TTC549 (cell line): ENCODE data around the gene LIAS.
"Not testable (repeated sequence)": the region's sequence is repeated elsewhere in the genome, so short reads cannot be mapped to it uniquely, and the experiment has no call there.

Experiments used
- FAIRE-seq: peaks from 2 replicates; lab custom pipeline; 2012; peaks lifted over from hg19 to GRCh38; lab: Jason Lieb, UNC

LIAS gene

GRCh38 chr4:39452860-39453587, 5.8 kb upstream of the LIAS start:
- FAIRE-seq, result no peak

- FAIRE-seq, result no peak
Observed at GRCh38 chr4:39453738-39454137, 5.1 kb upstream of the LIAS start.

GRCh38 chr4:39455486-39455885, 3.4 kb upstream of the LIAS start:
- no peak for FAIRE-seq

GRCh38 chr4:39456946-39457763, 1.7 kb upstream of the LIAS start:
- FAIRE-seq, result no peak

- FAIRE-seq, result not testable (repeated sequence)
Observed at GRCh38 chr4:39458161-39458504, 723 bp upstream of the LIAS start.

GRCh38 chr4:39464886-39465501, 6.1 kb downstream of the LIAS start:
- peak; percentile 86 for FAIRE-seq

- FAIRE-seq, result no peak
Observed at GRCh38 chr4:39466747-39467146, 7.9 kb downstream of the LIAS start.

- no peak for FAIRE-seq
Observed at GRCh38 chr4:39467464-39467863, 8.6 kb downstream of the LIAS start.

- peak; percentile 98 for FAIRE-seq
Observed at GRCh38 chr4:39469429-39470077, 10.7 kb downstream of the LIAS start.

GRCh38 chr4:39470402-39470801, 11.5 kb downstream of the LIAS start:
- FAIRE-seq, result no peak

- no peak for FAIRE-seq
Observed at GRCh38 chr4:39472396-39472795, 13.5 kb downstream of the LIAS start.

GRCh38 chr4:39476187-39476895, 17.5 kb downstream of the LIAS start:
- no peak for FAIRE-seq

GRCh38 chr4:39480251-39480650, 21.4 kb downstream of the LIAS start:
- no peak for FAIRE-seq

GRCh38 chr4:39480902-39481695, 22.2 kb downstream of the LIAS start:
- FAIRE-seq, result no peak

GRCh38 chr4:39484582-39485272, 25.9 kb downstream of the LIAS start:
- no peak for FAIRE-seq

- no peak for FAIRE-seq
Observed at GRCh38 chr4:39486221-39486804, 27.5 kb downstream of the LIAS start.

GRCh38 chr4:39490322-39490721, 31.5 kb downstream of the LIAS start:
- no peak for FAIRE-seq

- FAIRE-seq, result no peak
Observed at GRCh38 chr4:39494354-39494753, 35.5 kb downstream of the LIAS start.

GRCh38 chr4:39495446-39496213, 36.8 kb downstream of the LIAS start:
- no peak for FAIRE-seq
